HepG2 (cell line): ENCODE data around the gene TMBIM1. TPM values are rescaled to one million over a fixed set of nuclear protein-coding genes. Genes with fewer than 3 reads are reported as not detected.

Experiments used
- ATAD3A ChIP-seq: sonication (generic); formaldehyde crosslinking; IDR thresholded peaks from 2 replicates; pipeline ENCODE4 v1.4.0; 2020; ENCODE audit warnings: missing genetic modification reagents
- CEBPZ ChIP-seq: IDR thresholded peaks from 2 replicates; pipeline ENCODE4 v1.6.1; 2012; ENCODE audit warnings: low read length, improper control_type of control experiment
- E2F2 ChIP-seq: sonication (generic); formaldehyde crosslinking; IDR thresholded peaks from 2 replicates; pipeline ENCODE4 v1.4.0; 2020; ENCODE audit warnings: missing genetic modification reagents, borderline replicate concordance
- GATA4 ChIP-seq: sonication (generic); IDR thresholded peaks from 2 replicates; pipeline ENCODE4 v1.6.1; 2016; ENCODE audit warnings: antibody characterized with exemption, low read depth, borderline replicate concordance
- HBP1 ChIP-seq: IDR thresholded peaks from 2 replicates; pipeline ENCODE4 v1.6.1; 2016; ENCODE audit warnings: low read depth, control low read depth
- KLF12 ChIP-seq: sonication (generic); formaldehyde crosslinking; IDR thresholded peaks from 2 replicates; pipeline ENCODE4 v1.4.0; 2020; ENCODE audit warnings: missing genetic modification reagents, borderline replicate concordance
- KLF13 ChIP-seq: sonication (generic); formaldehyde crosslinking; IDR thresholded peaks from 2 replicates; pipeline ENCODE4 v1.4.0; 2020; ENCODE audit warnings: mild to moderate bottlenecking, missing genetic modification reagents
- MYNN ChIP-seq: sonication (generic); formaldehyde crosslinking; IDR thresholded peaks from 2 replicates; pipeline ENCODE4 v1.4.0; 2020; ENCODE audit warnings: mild to moderate bottlenecking, low read depth, missing genetic modification reagents
- REL ChIP-seq: sonication (generic); formaldehyde crosslinking; conservative IDR thresholded peaks from 2 replicates; pipeline ENCODE4 v1.8.0; 2022; ENCODE audit warnings: mild to moderate bottlenecking, missing genetic modification reagents, moderate library complexity
- ZNF124 ChIP-seq: sonication (generic); formaldehyde crosslinking; IDR thresholded peaks from 2 replicates; pipeline ENCODE4 v1.4.0; 2020; ENCODE audit warnings: missing genetic modification reagents
- ZNF430 ChIP-seq: sonication (generic); formaldehyde crosslinking; IDR thresholded peaks from 2 replicates; pipeline ENCODE4 v1.9.0; 2021; ENCODE audit warnings: mild to moderate bottlenecking, missing genetic modification reagents
- ZNF431 ChIP-seq: sonication (generic); formaldehyde crosslinking; IDR thresholded peaks from 2 replicates; pipeline ENCODE4 v1.9.0; 2022; ENCODE audit warnings: missing genetic modification reagents, low read depth, mild to moderate bottlenecking, borderline replicate concordance
- ZNF646 ChIP-seq: sonication (generic); formaldehyde crosslinking; IDR thresholded peaks from 2 replicates; pipeline ENCODE4 v1.9.0; 2021; ENCODE audit warnings: mild to moderate bottlenecking, missing genetic modification reagents
- ZNF761 ChIP-seq: sonication (generic); formaldehyde crosslinking; conservative IDR thresholded peaks from 2 replicates; pipeline ENCODE4 v1.4.0; 2020; ENCODE audit warnings: mild to moderate bottlenecking, missing genetic modification reagents
- ZNF781 ChIP-seq: sonication (generic); formaldehyde crosslinking; IDR thresholded peaks from 2 replicates; pipeline ENCODE4 v1.5.1; 2020; ENCODE audit warnings: borderline replicate concordance, mild to moderate bottlenecking, missing genetic modification reagents; ENCODE audit errors: not compliant biosample characterization
- polyA plus RNA-seq, 8 experiments: library from polyadenylated mRNA; depleted of rRNA in 3 of 8; stranded (reverse) in 7 of 8; unstranded in 1 of 8; fragments of >200 nt; fragmentation: Illumina TruSeq in 4 of 8; extraction: Trizol in 4 of 8; gene quantifications; 2 replicates each; pipeline versions ENCODE4 v1.2.1 to v1.2.3, GENCODE V29; 2011 to 2016; ENCODE audit warnings: low read depth in 4 of 8, missing spikeins in 1 of 8, mixed read lengths in 1 of 8; ENCODE audit not compliant: insufficient read depth in 1 of 8
- total RNA-seq, 5 experiments: library from RNA; depleted of rRNA; stranded (reverse); fragments of >200 nt; fragmentation: Illumina TruSeq; extraction: Trizol; gene quantifications; 2 replicates each; pipeline ENCODE4 v1.2.3, GENCODE V29; 2016; ENCODE audit warnings: low read depth in 1 of 5

Gene TMBIM1
- total and polyA plus RNA-seq, 2 of the 13 experiments (the other 11 are each of a cell fraction or from before 2014, with no cell fraction given) = 127 to 139 TPM

- peak; percentile 98 for TF ChIP-seq KLF12
- 0 out of 2 replicates have a peak, but pooled peaks have one; percentile 32 for TF ChIP-seq GATA4
- 0 out of 2 replicates have a peak, but pooled peaks have one; percentile 61 for TF ChIP-seq MYNN (CRISPR knock-in tag)
- no peak for TF ChIP-seq ATAD3A (CRISPR knock-in tag)
- TF ChIP-seq E2F2 = no peak
- TF ChIP-seq ZNF646 (CRISPR knock-in tag) = no peak
- no peak for TF ChIP-seq KLF13 (CRISPR knock-in tag)
- TF ChIP-seq ZNF430 (CRISPR knock-in tag) = 0 out of 2 replicates have a peak, but pooled peaks have one; percentile 90
- TF ChIP-seq CEBPZ = no peak
- TF ChIP-seq HBP1 (CRISPR knock-in tag) = 0 out of 2 replicates have a peak, but pooled peaks have one; percentile 34
- no peak for TF ChIP-seq REL (CRISPR knock-in tag)
- 0 out of 2 replicates have a peak, but pooled peaks have one; percentile 68 for TF ChIP-seq ZNF124 (CRISPR knock-in tag)
- TF ChIP-seq ZNF431 (CRISPR knock-in tag) = no peak
- TF ChIP-seq ZNF781 = no peak
- TF ChIP-seq ZNF761 (CRISPR knock-in tag) = no peak
These were observed at the start of gene TMBIM1 (continued) for GRCh38 chr2:218292048-218293014.
